HepG2 (cell line): ENCODE results near the gene GCDH. TPM values are rescaled to one million over a fixed set of nuclear protein-coding genes. Genes with fewer than 3 reads are reported as not detected.

Experiments
- CAMTA2 ChIP-seq: sonication (generic); formaldehyde crosslinking; IDR thresholded peaks from 2 replicates; pipeline ENCODE4 v1.4.0; 2020; ENCODE audit warnings: mild to moderate bottlenecking, missing genetic modification reagents, borderline replicate concordance
- GATAD2A ChIP-seq: IDR thresholded peaks from 2 replicates; pipeline ENCODE4 v1.6.1; 2016
- HIVEP1 ChIP-seq: sonication (generic); formaldehyde crosslinking; IDR thresholded peaks from 2 replicates; pipeline ENCODE4 v1.4.0; 2020; ENCODE audit warnings: mild to moderate bottlenecking, missing genetic modification reagents
- KDM4B ChIP-seq: sonication (generic); formaldehyde crosslinking; IDR thresholded peaks from 2 replicates; pipeline ENCODE4 v1.4.0; 2020; ENCODE audit warnings: missing genetic modification reagents
- KDM5B ChIP-seq: sonication (generic); formaldehyde crosslinking; IDR thresholded peaks from 2 replicates; pipeline ENCODE4 v1.4.0; 2020; ENCODE audit warnings: missing genetic modification reagents, mild to moderate bottlenecking, borderline replicate concordance
- PAX8 ChIP-seq: sonication (generic); formaldehyde crosslinking; IDR thresholded peaks from 2 replicates; pipeline ENCODE4 v1.8.0; 2022; ENCODE audit warnings: mild to moderate bottlenecking, missing genetic modification reagents, borderline replicate concordance
- SIN3B ChIP-seq: fragments of 150-350 bp; IDR thresholded peaks from 2 replicates; pipeline ENCODE4 v1.6.1; 2014; ENCODE audit warnings: low read length
- TCF12 ChIP-seq, 2 experiments: fragments of 450-650 bp in 1 of 2; sonication (generic) in 1 of 2; formaldehyde crosslinking in 1 of 2; IDR thresholded peaks; 2 replicates each; pipeline versions ENCODE4 v1.6.1 to v1.8.0; 2017 to 2022; ENCODE audit warnings: antibody characterized with exemption in 1 of 2, mild to moderate bottlenecking in 1 of 2, missing genetic modification reagents in 1 of 2, moderate library complexity in 1 of 2
- ZNF431 ChIP-seq: sonication (generic); formaldehyde crosslinking; IDR thresholded peaks from 2 replicates; pipeline ENCODE4 v1.9.0; 2022; ENCODE audit warnings: missing genetic modification reagents, low read depth, mild to moderate bottlenecking, borderline replicate concordance
- ZNF543 ChIP-seq: sonication (generic); formaldehyde crosslinking; IDR thresholded peaks from 2 replicates; pipeline ENCODE4 v1.4.0; 2020; ENCODE audit warnings: mild to moderate bottlenecking, missing genetic modification reagents
- ZNF607 ChIP-seq: sonication (generic); formaldehyde crosslinking; IDR thresholded peaks from 2 replicates; pipeline ENCODE4 v1.5.1; 2020; ENCODE audit warnings: missing genetic modification reagents, mild to moderate bottlenecking, borderline replicate concordance
- ZNF615 ChIP-seq: sonication (generic); formaldehyde crosslinking; IDR thresholded peaks from 2 replicates; pipeline ENCODE4 v1.5.0; 2020; ENCODE audit warnings: mild to moderate bottlenecking, missing genetic modification reagents, borderline replicate concordance
- ZNF761 ChIP-seq: sonication (generic); formaldehyde crosslinking; conservative IDR thresholded peaks from 2 replicates; pipeline ENCODE4 v1.4.0; 2020; ENCODE audit warnings: mild to moderate bottlenecking, missing genetic modification reagents
- ZNF788 ChIP-seq: sonication (generic); formaldehyde crosslinking; IDR thresholded peaks from 2 replicates; pipeline ENCODE4 v1.5.0; 2020; ENCODE audit warnings: mild to moderate bottlenecking, missing genetic modification reagents, borderline replicate concordance
- polyA plus RNA-seq, 8 experiments: library from polyadenylated mRNA; depleted of rRNA in 3 of 8; stranded (reverse) in 7 of 8; unstranded in 1 of 8; fragments of >200 nt; fragmentation: Illumina TruSeq in 4 of 8; extraction: Trizol in 4 of 8; gene quantifications; 2 replicates each; pipeline versions ENCODE4 v1.2.1 to v1.2.3, GENCODE V29; 2011 to 2016; ENCODE audit warnings: low read depth in 4 of 8, missing spikeins in 1 of 8, mixed read lengths in 1 of 8; ENCODE audit not compliant: insufficient read depth in 1 of 8
- total RNA-seq, 5 experiments: library from RNA; depleted of rRNA; stranded (reverse); fragments of >200 nt; fragmentation: Illumina TruSeq; extraction: Trizol; gene quantifications; 2 replicates each; pipeline ENCODE4 v1.2.3, GENCODE V29; 2016; ENCODE audit warnings: low read depth in 1 of 5
- TF ChIP-seq, protein P1 (sequence below): IDR thresholded peaks from 2 replicates; pipeline ENCODE4 v1.6.1; 2016; ENCODE audit warnings: missing compliant biosample characterization, missing genetic modification reagents, borderline replicate concordance
- TF ChIP-seq, protein P2 (sequence below): sonication (generic); formaldehyde crosslinking; IDR thresholded peaks from 2 replicates; pipeline ENCODE4 v1.5.0; 2020; ENCODE audit warnings: missing genetic modification reagents, mild to moderate bottlenecking, borderline replicate concordance
- TF ChIP-seq, protein P3 (sequence below): sonication (generic); formaldehyde crosslinking; IDR thresholded peaks from 2 replicates; pipeline ENCODE4 v1.5.1; 2020; ENCODE audit warnings: mild to moderate bottlenecking, moderate library complexity, missing genetic modification reagents
- TF ChIP-seq, protein P4 (sequence below): sonication (generic); formaldehyde crosslinking; IDR thresholded peaks from 2 replicates; pipeline ENCODE4 v1.5.1; 2020; ENCODE audit warnings: missing genetic modification reagents, mild to moderate bottlenecking, borderline replicate concordance
- TF ChIP-seq, protein P5 (sequence below): sonication (generic); formaldehyde crosslinking; IDR thresholded peaks from 2 replicates; pipeline ENCODE4 v1.8.1; 2023; ENCODE audit warnings: mild to moderate bottlenecking, missing genetic modification reagents, borderline replicate concordance
- TF ChIP-seq, protein P6 (sequence below): sonication (generic); formaldehyde crosslinking; conservative IDR thresholded peaks from 2 replicates; pipeline ENCODE4 v1.8.1; 2023; ENCODE audit warnings: missing genetic modification reagents

GCDH gene
- total and polyA plus RNA-seq, 2 of the 13 experiments (the other 11 are each of a cell fraction or from before 2014, with no cell fraction given) = 15.1 to 38.0 TPM

DNA sequence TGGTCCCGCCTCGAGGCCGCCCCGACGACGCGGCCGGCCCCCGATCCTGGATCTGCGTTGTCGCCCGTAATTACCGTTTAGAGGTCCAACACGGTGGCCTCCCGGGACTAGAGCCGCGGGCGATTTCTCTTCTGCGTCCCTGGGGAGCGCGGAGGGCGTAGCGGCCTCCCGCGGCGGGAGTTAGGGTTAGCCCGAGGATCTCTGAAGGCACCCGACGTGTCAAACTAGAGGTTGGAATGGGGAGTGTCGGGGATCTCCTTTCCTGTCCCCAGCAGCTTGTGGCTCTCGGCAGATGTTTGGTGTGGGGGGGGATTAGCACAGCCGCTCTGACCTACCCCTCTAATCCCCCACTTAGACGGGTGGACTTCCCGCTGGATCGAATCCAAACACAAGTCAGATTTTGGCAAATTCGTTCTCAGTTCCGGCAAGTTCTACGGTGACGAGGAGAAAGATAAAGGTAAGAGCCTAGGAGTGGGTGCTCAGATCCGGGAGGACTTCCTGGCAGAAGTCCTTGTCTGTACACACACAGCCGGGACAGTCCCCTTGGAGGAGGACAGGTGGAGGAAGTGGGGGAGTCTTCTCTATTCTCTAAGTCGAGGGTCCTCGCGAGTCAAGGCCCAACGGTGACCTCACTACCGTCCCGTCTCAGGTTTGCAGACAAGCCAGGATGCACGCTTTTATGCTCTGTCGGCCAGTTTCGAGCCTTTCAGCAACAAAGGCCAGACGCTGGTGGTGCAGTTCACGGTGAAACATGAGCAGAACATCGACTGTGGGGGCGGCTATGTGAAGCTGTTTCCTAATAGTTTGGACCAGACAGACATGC is 48.0 kb downstream of the GCDH start (continued):
- TF ChIP-seq, protein P1, sequence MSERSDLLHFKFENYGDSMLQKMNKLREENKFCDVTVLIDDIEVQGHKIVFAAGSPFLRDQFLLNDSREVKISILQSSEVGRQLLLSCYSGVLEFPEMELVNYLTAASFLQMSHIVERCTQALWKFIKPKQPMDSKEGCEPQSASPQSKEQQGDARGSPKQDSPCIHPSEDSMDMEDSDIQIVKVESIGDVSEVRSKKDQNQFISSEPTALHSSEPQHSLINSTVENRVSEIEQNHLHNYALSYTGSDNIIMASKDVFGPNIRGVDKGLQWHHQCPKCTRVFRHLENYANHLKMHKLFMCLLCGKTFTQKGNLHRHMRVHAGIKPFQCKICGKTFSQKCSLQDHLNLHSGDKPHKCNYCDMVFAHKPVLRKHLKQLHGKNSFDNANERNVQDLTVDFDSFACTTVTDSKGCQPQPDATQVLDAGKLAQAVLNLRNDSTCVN (CRISPR knock-in tag) = 0 out of 2 replicates have a peak, but pooled peaks have one; percentile 1
- TF ChIP-seq SIN3B = no peak
- 0 out of 2 replicates have a peak, but pooled peaks have one; percentile 49 for TF ChIP-seq ZNF543 (CRISPR knock-in tag)
- TF ChIP-seq ZNF761 (CRISPR knock-in tag) = peak; percentile 33; the same call in 1 of the 2 replicates
- no peak for TF ChIP-seq KDM4B
- TF ChIP-seq, protein P2, sequence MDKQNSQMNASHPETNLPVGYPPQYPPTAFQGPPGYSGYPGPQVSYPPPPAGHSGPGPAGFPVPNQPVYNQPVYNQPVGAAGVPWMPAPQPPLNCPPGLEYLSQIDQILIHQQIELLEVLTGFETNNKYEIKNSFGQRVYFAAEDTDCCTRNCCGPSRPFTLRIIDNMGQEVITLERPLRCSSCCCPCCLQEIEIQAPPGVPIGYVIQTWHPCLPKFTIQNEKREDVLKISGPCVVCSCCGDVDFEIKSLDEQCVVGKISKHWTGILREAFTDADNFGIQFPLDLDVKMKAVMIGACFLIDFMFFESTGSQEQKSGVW (CRISPR knock-in tag) = 0 out of 2 replicates have a peak, but pooled peaks have one; percentile 49
- TF ChIP-seq ZNF788 = 0 out of 2 replicates have a peak, but pooled peaks have one; percentile 0
- TF ChIP-seq HIVEP1 (CRISPR knock-in tag) = peak; percentile 76
- TF ChIP-seq, protein P3, sequence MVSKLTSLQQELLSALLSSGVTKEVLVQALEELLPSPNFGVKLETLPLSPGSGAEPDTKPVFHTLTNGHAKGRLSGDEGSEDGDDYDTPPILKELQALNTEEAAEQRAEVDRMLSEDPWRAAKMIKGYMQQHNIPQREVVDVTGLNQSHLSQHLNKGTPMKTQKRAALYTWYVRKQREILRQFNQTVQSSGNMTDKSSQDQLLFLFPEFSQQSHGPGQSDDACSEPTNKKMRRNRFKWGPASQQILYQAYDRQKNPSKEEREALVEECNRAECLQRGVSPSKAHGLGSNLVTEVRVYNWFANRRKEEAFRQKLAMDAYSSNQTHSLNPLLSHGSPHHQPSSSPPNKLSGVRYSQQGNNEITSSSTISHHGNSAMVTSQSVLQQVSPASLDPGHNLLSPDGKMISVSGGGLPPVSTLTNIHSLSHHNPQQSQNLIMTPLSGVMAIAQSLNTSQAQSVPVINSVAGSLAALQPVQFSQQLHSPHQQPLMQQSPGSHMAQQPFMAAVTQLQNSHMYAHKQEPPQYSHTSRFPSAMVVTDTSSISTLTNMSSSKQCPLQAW (CRISPR knock-in tag) = 0 out of 2 replicates have a peak, but pooled peaks have one; percentile 24
- TF ChIP-seq TCF12 (IDR thresholded peaks at IDR 0.05) = no peak
- 0 out of 2 replicates have a peak, but pooled peaks have one; percentile 75 for TF ChIP-seq TCF12 (CRISPR knock-in tag; IDR thresholded peaks at IDR 0.05)
- 0 out of 2 replicates have a peak, but pooled peaks have one; percentile 59 for TF ChIP-seq PAX8 (CRISPR knock-in tag)
- TF ChIP-seq ZNF607 (CRISPR knock-in tag) = 0 out of 2 replicates have a peak, but pooled peaks have one; percentile 11
- TF ChIP-seq ZNF431 (CRISPR knock-in tag) = 0 out of 2 replicates have a peak, but pooled peaks have one; percentile 54
- TF ChIP-seq, protein P4, sequence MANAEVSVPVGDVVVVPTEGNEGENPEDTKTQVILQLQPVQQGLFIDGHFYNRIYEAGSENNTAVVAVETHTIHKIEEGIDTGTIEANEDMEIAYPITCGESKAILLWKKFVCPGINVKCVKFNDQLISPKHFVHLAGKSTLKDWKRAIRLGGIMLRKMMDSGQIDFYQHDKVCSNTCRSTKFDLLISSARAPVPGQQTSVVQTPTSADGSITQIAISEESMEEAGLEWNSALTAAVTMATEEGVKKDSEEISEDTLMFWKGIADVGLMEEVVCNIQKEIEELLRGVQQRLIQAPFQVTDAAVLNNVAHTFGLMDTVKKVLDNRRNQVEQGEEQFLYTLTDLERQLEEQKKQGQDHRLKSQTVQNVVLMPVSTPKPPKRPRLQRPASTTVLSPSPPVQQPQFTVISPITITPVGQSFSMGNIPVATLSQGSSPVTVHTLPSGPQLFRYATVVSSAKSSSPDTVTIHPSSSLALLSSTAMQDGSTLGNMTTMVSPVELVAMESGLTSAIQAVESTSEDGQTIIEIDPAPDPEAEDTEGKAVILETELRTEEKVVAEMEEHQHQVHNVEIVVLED (CRISPR knock-in tag) = no peak
- no peak for TF ChIP-seq CAMTA2 (CRISPR knock-in tag)
- TF ChIP-seq, protein P5, sequence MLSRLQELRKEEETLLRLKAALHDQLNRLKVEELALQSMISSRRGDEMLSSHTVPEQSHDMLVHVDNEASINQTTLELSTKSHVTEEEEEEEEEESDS (CRISPR knock-in tag) = no peak
- TF ChIP-seq KDM5B = peak; percentile 61
- TF ChIP-seq GATAD2A (CRISPR knock-in tag) = no peak
- 0 out of 2 replicates have a peak, but pooled peaks have one; percentile 10 for TF ChIP-seq ZNF615 (CRISPR knock-in tag)
- TF ChIP-seq, protein P6, sequence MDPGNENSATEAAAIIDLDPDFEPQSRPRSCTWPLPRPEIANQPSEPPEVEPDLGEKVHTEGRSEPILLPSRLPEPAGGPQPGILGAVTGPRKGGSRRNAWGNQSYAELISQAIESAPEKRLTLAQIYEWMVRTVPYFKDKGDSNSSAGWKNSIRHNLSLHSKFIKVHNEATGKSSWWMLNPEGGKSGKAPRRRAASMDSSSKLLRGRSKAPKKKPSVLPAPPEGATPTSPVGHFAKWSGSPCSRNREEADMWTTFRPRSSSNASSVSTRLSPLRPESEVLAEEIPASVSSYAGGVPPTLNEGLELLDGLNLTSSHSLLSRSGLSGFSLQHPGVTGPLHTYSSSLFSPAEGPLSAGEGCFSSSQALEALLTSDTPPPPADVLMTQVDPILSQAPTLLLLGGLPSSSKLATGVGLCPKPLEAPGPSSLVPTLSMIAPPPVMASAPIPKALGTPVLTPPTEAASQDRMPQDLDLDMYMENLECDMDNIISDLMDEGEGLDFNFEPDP (CRISPR knock-in tag) = 0 out of 2 replicates have a peak, but pooled peaks have one; percentile 59
